IPS-15b (cell line): ENCODE measurements around the gene COLGALT1.
A peak's percentile ranks its signal among the peaks of the same experiment; 100 is the strongest.

ENCODE experiments used
- H3K27me3 ChIP-seq: one replicate; pipeline ENCODE4 v1.6.1; 2013; ENCODE audit warnings: low read length; ENCODE audit not compliant: control insufficient read depth, insufficient read depth
- H3K36me3 ChIP-seq: one replicate; pipeline ENCODE4 v1.6.1; 2013; ENCODE audit warnings: low read length; ENCODE audit not compliant: control insufficient read depth, insufficient read depth
- H3K4me1 ChIP-seq: one replicate; pipeline ENCODE4 v1.6.1; 2013; ENCODE audit warnings: mild to moderate bottlenecking, low read length; ENCODE audit not compliant: control insufficient read depth, insufficient read depth
- H3K4me3 ChIP-seq: one replicate; pipeline ENCODE4 v1.5.1; 2013; ENCODE audit warnings: low read depth, low read length
- H3K9ac ChIP-seq: one replicate; pipeline ENCODE4 v1.6.1; 2013; ENCODE audit warnings: low read depth, mild to moderate bottlenecking, low read length
- H3K9me3 ChIP-seq: one replicate; pipeline ENCODE4 v1.6.1; 2013; ENCODE audit warnings: mild to moderate bottlenecking, low read length; ENCODE audit not compliant: control insufficient read depth, insufficient read depth

The COLGALT1 gene

GRCh38 chr19:17536955-17537354 is 18.5 kb upstream of the COLGALT1 start:
- H3K9me3 ChIP-seq = no peaks in the 10 kb centered on the region
- peaks cover 12% of the 10 kb centered on the region for H3K27me3 ChIP-seq
- no peak overlapping the region for H3K4me3 ChIP-seq
- no peak overlapping the region for H3K9ac ChIP-seq
- H3K36me3 ChIP-seq = no peaks in the 10 kb centered on the region
- H3K4me1 ChIP-seq = no peaks in the 10 kb centered on the region

- peaks cover 12% of the 10 kb centered on the region for H3K27me3 ChIP-seq
Measured at GRCh38 chr19:17538684-17539237, 16.7 kb upstream of the COLGALT1 start.

GRCh38 chr19:17539238-17540117 is 16.0 kb upstream of the COLGALT1 start:
- Histone ChIP-seq H3K36me3 (no peaks in the 10 kb centered on the region), H3K9me3 (no peaks in the 10 kb centered on the region), H3K4me3 (peak overlapping the region; percentile 52), H3K9ac (no peak overlapping the region), H3K4me1 (no peaks in the 10 kb centered on the region), H3K27me3 (peaks cover 12% of the 10 kb centered on the region)

More at GRCh38 chr19:17538684-17539237, 16.7 kb upstream of the COLGALT1 start:
- no peak overlapping the region for H3K9ac ChIP-seq
- peak overlapping the region; percentile 52 for H3K4me3 ChIP-seq
- H3K36me3 ChIP-seq = no peaks in the 10 kb centered on the region
- H3K4me1 ChIP-seq = no peaks in the 10 kb centered on the region
- no peaks in the 10 kb centered on the region for H3K9me3 ChIP-seq

- no peak overlapping the region for H3K9ac ChIP-seq
- H3K27me3 ChIP-seq = peaks cover 12% of the 10 kb centered on the region
- H3K36me3 ChIP-seq = no peaks in the 10 kb centered on the region
- no peaks in the 10 kb centered on the region for H3K9me3 ChIP-seq
- no peaks in the 10 kb centered on the region for H3K4me1 ChIP-seq
- H3K4me3 ChIP-seq = peak overlapping the region; percentile 26
Measured at GRCh38 chr19:17540174-17540573, 15.3 kb upstream of the COLGALT1 start.

GRCh38 chr19:17541184-17541759 is 14.2 kb upstream of the COLGALT1 start:
- H3K36me3 ChIP-seq = no peaks in the 10 kb centered on the region
- H3K9ac ChIP-seq = no peak overlapping the region
- H3K27me3 ChIP-seq = peaks cover 12% of the 10 kb centered on the region
- no peak overlapping the region for H3K4me3 ChIP-seq
- H3K4me1 ChIP-seq = no peaks in the 10 kb centered on the region
- no peaks in the 10 kb centered on the region for H3K9me3 ChIP-seq

GRCh38 chr19:17542042-17542441 is 13.4 kb upstream of the COLGALT1 start:
- H3K4me3 ChIP-seq = no peak overlapping the region
- no peaks in the 10 kb centered on the region for H3K4me1 ChIP-seq
- peaks cover 12% of the 10 kb centered on the region for H3K27me3 ChIP-seq
- no peak overlapping the region for H3K9ac ChIP-seq
- H3K36me3 ChIP-seq = no peaks in the 10 kb centered on the region
- H3K9me3 ChIP-seq = no peaks in the 10 kb centered on the region

- Histone ChIP-seq H3K4me3 (no peak overlapping the region), H3K9me3 (no peaks in the 10 kb centered on the region), H3K36me3 (no peaks in the 10 kb centered on the region), H3K4me1 (no peaks in the 10 kb centered on the region), H3K27me3 (peaks cover 9% of the 10 kb centered on the region), H3K9ac (no peak overlapping the region)
Measured at GRCh38 chr19:17542793-17543582, 12.5 kb upstream of the COLGALT1 start.

GRCh38 chr19:17543986-17544385 is 11.5 kb upstream of the COLGALT1 start:
- Histone ChIP-seq H3K36me3 (no peaks in the 10 kb centered on the region), H3K9me3 (no peaks in the 10 kb centered on the region), H3K4me3 (no peak overlapping the region), H3K4me1 (no peaks in the 10 kb centered on the region), H3K9ac (no peak overlapping the region), H3K27me3 (peaks cover 4% of the 10 kb centered on the region)

GRCh38 chr19:17544418-17544817 is 11.0 kb upstream of the COLGALT1 start:
- Histone ChIP-seq H3K9me3 (no peaks in the 10 kb centered on the region), H3K9ac (no peak overlapping the region), H3K36me3 (no peaks in the 10 kb centered on the region), H3K4me1 (no peaks in the 10 kb centered on the region), H3K4me3 (no peak overlapping the region), H3K27me3 (peaks cover 4% of the 10 kb centered on the region)

GRCh38 chr19:17548145-17548544 is 7.3 kb upstream of the COLGALT1 start:
- Histone ChIP-seq H3K4me3 (no peak overlapping the region), H3K9me3 (no peaks in the 10 kb centered on the region), H3K36me3 (no peaks in the 10 kb centered on the region), H3K9ac (no peak overlapping the region), H3K4me1 (no peaks in the 10 kb centered on the region), H3K27me3 (no peaks in the 10 kb centered on the region)

GRCh38 chr19:17549085-17549740 is 6.2 kb upstream of the COLGALT1 start:
- no peaks in the 10 kb centered on the region for H3K9me3 ChIP-seq
- no peaks in the 10 kb centered on the region for H3K4me1 ChIP-seq
- no peaks in the 10 kb centered on the region for H3K36me3 ChIP-seq
- H3K9ac ChIP-seq = no peak overlapping the region
- no peaks in the 10 kb centered on the region for H3K27me3 ChIP-seq
- no peak overlapping the region for H3K4me3 ChIP-seq
